HG02885 (cell line): ENCODE data around the gene SEMA3D.

Experiments
- ATAC-seq: cut with Tn5 transposase; IDR thresholded peaks from one replicate; pipeline ENCODE4 v1.9.1; 2021; ENCODE audit warnings: mild to moderate bottlenecking; ENCODE audit not compliant: unreplicated experiment, poor library complexity

SEMA3D gene

DNA sequence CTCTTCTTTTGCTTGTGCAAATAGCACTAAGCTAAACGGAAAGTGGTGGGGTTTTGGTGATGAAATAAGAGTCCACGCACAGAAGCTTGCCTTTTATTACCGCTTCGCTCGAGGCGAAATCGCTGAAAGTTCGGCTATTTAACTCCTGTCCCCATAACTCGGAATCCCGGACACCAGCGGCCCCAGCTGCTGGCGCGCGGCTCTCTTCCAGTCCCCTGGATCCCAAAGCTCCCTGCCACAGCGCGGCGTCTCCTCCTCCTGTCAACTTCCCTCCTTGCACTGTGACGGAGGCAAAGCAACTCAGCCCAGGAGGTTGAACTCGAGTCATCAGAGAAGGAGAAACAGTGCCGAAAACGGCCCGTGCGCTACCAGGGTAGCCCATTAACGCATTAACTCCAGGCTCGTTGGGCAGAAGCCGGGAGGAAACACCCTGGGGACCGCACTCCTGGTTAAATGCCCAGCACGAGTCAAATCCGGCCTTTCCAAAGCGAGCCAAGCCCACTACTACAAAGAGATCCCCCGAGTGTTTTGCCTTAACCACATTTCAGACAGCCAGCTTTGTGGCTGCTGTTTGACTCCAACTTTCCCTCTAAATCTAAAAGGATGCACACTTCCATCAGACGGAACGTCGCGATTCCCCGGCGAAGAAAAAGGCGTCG lies 1.3 kb downstream of the SEMA3D start:
- no peak for ATAC-seq

DNA sequence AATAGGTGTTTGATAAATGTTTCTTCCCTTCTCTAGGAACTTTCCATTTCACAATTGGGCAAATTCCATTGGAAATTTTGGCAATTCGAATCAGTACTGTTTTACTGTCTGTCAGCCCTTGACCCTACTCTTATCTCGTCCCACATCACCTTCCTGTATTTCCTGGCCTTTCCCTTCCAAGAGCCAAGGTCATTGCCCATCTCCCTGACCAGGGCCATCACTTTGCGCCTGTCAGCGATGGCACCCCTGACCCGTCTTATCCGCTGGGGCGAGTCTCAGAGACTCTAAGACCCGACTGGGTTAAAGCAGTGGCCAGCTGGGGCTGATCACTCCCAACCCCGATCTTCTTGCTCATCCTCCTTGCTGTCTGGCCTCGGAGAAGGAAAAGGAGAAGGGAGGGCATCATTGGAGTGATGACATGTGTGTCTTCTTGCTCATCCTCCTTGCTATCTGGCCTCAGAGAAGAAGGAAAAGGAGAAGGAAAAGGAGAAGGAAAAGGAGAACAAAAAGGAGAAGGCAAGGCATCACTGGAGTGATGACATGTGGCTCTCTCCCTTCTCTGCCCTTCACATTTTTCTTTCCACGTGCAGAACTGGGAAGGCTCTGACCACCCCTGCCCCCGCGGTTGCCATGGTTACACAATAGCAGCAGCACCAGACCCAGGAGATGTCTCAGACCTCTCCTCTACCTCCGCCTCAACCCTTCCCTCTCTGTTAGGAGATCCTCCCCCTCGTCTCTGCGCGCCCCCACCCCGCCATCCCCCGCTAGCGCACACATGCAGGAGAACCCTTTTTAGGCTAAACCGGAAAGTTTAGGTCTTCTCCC lies 2.0 kb downstream of the SEMA3D start:
- no peak for ATAC-seq

DNA sequence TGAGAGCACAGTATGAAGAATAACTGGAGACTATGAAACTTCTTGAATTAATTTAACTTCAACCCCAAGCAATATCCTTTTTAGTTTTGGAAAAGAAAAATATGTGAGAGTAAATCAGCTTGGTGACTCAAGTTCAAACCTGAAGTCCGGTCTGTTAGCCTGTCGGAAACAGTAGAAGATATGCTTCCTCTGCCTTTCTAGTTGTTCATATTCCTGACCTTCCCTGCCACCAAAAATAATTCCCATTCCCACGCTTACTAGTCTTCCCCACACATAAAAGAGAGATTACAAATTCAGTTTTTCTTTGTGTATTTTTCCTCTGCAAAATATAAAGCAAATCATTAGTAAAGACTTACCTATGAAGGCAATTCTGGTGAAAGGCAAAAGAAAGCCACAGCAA lies 3.6 kb downstream of the SEMA3D start:
- no peak for ATAC-seq

DNA sequence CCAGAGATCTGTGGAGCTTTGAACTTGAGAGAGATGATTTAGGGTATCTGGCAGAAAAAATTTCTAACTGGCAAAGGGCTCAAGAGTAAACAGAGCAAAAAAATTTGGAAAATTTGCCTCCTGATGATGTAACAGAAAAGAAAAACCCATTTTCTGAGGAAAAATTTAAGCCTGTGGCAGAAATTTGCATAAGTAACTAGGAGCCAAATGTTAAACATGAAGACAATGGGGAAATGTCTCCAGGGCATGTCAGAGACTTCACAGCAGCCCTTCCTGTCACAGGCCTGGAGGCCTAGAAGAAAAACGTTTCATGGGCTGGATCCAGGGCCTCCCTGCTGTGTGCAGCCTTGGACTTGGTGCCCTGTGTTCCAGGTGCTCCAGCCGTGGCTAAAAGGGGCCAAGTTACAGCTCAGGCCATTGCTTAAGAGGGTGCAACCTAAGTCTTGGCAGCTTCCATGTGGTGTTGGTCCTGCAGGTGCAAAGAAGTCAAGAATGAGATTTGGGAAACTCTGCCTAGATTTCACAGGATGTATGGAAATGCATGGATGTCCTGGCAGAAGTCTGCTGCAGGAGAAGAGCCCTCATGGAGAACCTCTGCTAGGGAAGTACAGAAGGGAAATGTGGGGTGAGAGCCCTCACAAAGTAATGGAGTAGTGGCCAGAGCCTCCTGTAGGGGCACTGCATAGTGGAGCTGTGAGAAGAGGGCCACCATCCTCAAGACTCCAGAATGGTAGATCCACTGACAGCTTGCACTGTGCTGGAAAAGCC lies 8.1 kb downstream of the SEMA3D start:
- ATAC-seq, result no peak

DNA sequence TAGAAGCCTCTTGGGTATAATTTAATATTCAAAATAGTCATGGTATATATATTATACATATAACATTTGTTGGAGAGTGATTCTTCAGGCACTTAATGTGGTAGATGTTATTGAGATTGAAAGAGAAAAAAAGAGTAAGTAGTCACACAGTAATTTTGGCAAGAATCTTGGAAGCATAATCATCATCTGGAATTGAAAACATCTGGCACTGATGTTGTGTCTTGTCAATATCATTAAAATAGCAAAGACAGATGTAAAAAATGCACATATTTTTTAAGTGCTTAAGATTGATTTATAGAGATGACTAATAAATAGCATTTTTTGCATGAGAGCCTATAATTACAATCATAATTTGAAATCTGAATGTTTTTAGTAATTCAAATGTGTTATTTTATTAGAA lies 9.5 kb downstream of the SEMA3D start:
- ATAC-seq, result no peak

DNA sequence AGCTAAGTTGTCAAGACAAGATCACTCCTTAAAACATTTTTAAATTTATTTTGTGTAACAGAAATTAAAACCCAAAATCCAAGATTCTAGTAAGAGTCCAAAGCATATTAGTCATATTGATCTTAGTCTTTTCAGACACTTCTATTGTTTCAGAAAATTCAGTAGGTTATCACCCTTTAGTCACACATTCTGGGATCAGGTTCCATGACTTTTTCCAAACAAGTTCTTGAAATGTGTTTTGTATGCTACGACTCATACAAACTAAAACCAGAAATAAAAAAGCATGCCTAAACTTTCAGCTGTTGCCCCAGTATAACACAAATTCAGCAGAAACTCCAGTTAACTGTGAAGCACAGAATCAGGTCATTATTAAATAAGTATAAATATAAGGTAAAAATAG lies 10.7 kb downstream of the SEMA3D start:
- no peak for ATAC-seq

DNA sequence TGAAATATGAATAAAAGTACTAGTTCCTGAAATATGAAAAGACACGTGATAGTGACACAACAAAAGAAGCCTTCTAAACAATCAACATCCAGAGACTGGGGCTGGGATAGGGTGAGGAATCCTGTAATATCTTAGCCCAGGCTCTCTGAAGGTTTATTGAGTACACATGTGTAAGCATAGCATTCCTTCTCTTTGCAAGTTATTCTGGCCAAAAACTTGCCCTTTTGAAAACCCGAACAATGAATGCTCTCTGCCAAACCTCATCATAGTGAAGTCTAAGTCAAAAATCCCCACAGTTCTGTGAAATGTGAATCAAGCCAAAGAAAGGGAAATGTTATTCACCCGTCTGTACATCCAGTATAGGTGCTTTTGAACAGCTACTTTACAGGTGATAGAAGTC lies 11.6 kb downstream of the SEMA3D start:
- no peak for ATAC-seq

DNA sequence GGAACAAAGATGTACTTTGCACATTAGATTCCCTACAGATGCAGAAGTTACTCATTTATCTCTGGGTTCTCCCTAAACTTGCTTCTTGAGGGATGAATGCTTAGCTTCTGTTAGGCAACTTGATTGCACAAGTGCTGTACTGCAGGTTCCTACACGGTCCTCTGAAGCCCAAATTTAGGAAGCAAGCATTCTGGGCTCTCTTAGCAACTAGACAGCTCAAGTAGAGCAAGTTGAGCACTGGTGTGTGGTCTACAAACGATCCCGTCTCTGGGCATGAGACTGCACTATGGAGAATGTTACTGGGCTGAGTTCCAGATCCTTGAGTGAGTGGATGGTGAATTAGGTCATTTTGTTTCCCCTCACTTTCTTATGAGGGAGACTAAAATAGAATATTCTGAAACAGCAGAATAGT lies 14.3 kb downstream of the SEMA3D start:
- no peak for ATAC-seq

DNA sequence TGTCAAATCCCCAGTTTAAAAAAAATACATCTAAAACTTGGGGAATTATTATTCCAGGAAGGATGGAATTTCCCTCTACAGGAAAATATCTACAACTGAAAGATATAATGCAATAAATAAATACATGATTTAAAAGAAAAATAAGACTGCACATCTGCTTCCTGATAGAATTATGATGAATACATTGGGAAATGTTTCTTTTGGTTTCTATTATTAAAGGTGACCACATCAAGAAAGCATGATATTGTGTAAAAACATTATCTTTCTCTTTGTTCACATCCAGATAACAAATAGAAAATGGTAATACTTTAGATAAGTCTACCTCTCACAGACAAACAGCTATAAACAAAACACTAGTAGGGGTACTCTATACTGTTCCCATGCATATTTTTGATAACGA lies 19.2 kb downstream of the SEMA3D start:
- ATAC-seq, result no peak

DNA sequence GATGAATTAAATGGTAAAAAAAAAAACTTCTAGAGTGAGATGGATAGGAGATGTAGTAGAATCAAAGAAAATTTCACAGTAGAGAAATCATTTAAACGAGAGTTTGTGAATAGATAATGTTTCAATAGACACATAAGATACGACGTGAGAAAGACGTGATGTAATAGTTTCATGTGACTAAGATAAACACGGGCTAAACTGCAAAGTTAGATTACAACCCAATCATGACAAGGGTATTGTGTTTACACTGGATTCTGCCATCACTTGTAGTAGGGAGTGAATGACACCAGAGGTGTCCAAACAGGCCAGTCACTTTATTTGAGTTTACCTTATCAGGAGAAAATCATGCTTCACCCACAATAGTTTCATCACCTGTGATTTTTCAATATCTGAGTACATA lies 21.6 kb downstream of the SEMA3D start:
- ATAC-seq, result no peak

DNA sequence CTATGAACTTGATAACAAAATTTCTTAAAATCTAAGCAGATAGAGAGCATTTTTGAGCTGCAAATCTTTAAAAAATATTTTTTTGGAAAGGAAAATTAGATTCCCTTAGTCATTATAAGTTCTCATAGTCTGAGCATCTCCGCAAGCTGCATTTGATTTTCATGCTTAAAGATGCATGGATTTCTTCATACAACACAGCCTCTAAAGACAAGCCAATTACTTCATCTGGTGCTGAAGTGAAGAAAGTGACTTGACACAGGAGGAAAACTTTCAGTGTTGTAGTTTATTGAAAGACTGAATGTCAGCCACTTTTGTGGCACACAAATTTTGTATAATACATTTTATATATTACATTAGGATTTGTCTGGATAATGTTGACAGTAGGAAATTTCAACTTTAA lies 22.5 kb downstream of the SEMA3D start:
- no peak for ATAC-seq

DNA sequence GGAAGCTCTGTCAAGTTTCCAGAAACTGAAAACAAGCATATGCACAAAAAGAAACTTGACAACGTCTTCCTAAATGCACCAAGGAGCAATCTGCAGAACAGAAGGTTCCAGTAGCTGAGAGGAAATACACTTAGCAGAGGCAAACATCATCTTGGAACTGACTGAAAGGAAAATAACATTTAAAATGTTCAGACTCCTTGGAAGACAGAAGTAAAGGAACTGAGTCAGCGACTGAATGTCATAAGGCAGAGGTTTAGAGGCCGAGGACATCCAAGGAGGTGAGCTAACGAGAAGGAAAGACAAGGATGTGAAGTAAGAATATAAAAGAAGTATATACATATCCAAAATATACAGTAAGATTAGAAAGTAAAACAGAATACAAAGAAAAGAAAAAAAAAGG lies 24.1 kb downstream of the SEMA3D start:
- no peak for ATAC-seq

DNA sequence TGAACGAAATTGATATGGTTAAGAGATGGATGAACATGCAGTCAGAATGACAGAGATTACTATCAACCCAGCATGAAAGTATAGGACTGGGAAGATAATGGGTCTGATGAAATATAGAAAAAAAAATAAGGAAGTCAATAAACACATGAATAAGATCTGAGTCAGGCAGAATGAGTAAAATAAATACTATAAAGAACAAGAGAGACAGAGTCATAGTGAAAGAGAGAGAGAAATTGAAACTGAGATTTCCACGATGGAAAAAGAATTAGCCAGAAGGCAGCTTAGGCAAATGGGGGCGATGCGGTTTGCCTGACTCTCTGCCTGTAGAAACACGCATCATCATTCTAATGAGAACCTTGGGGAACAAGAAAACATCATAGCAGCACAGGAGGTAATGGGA lies 26.6 kb downstream of the SEMA3D start:
- peak; percentile 88 for ATAC-seq

DNA sequence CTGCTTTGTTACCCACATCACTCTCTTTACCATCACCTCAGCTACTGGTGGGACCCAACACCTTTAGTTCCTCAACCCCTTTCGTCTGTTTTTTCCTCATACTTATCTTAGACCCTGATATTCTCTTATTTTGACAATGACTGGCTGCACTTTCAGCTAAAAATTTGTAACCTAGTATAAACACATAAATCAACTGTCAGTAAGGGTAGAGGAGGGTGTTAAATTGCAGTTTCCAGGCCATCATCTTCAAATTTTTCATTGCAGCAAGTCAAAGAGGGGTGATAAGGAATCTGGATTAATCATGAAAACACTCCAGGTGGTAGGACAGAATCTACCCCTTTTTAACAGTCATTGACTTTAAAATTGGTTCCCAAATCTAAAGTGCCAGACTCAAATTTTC lies 27.9 kb downstream of the SEMA3D start:
- ATAC-seq, result no peak

DNA sequence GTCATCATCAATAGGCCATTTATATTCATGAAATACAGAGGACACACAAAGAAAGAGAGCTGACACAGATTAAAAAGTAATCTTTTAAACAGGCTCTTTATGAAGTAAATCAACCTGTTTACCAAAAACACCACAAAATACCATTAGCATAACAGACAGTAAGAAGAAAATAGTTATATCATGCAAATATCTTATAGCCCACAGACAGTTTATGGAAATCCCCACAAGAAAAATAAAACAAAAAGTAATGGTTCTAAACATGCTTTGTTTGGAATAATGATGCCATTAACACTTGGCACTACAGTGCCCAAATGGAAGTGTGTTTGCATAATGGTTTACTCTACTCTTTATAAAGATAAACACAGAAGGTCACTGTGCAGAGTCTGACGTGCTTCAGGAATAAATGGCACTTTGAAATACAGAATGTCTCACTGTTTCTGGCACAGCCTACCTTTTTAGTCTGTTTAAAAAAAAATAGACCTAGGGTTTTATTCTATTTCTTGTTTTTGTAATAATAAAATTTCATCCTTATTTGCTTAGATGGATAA lies 30.1 kb downstream of the SEMA3D start:
- ATAC-seq, result no peak

DNA sequence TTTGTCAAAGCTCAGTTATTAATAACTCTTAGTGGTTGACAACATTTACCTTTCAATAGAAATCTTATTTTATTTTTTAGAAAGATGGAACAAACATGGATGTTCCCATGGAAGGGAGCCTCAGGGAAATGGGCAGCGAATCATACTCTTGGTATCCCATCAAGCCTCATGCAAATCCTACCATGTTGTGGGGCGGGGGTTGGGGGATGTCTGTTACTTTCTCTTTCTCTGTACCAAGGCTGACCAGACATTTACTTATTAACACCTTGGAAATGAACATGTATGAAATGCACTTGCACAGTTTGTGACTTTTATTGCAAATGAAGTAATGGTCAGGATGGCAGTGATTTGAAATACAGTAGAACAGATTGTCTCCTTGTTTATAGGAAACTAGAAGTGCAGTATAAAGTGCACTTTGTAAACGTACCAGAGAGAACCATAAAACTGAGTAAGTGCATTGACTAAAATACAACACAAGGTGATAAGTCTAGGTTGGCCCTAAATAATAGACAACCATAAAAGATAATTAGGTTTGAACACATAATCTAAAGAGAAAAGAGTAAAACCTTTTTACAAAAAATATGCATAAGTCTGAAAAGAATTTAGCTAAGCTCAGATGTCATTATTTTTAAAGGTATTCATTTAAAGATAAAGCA lies 32.4 kb downstream of the SEMA3D start:
- ATAC-seq, result no peak

DNA sequence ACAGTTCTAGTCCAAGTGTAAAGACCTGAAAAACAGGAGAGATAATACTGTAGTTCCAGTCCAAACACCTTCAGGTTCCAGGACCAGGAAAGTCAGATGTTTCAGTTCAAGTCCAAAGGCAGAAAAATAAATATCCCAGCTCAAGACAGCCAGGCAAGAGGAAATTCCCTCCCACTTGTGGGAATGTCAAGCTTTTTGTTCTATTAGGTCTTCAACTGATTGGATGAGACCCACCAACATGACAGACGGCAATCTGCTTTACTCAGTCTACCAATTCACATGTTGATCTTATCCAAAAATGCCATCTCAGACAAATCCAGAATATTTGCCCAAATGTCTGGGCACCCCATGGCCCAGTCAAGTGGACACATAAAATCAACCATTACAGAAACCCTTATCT lies 33.1 kb downstream of the SEMA3D start:
- no peak for ATAC-seq

DNA sequence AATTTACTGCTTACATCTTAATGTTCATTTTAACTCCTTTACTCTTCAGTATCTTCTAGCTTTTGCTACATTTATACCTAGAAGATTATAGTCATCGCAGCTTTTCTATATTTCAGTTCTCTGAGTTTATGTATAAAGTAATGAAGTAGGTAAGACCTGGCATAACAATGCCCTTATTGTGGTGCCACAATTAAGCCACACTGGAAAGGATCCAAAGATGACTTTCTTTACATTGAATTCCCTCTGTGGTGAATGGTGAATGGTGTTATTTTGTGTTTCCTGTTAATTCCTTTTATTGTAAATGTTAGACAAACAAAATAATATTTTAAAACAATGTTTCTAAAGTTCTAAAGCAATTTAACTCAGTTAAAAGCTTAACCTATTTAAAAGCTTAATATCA lies 36.2 kb downstream of the SEMA3D start:
- no peak for ATAC-seq

DNA sequence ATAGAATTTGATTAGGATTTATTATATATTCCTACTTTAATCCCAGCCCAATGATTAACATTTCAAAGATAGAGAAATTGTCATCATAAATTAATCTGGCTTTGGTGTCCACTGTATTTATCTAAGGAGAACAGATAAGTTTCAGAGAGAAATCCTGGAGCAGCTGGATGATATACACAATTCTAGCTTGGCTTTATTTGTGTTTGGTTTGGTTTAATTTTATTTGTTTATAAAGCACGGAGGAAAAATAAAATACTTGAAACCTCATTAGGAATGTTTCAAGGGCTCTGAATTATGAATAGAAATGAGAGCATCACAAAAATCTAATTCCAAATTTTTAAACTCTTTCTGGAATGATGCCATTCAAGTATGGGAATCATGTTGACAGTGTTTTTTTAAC lies 42.1 kb downstream of the SEMA3D start:
- no peak for ATAC-seq

DNA sequence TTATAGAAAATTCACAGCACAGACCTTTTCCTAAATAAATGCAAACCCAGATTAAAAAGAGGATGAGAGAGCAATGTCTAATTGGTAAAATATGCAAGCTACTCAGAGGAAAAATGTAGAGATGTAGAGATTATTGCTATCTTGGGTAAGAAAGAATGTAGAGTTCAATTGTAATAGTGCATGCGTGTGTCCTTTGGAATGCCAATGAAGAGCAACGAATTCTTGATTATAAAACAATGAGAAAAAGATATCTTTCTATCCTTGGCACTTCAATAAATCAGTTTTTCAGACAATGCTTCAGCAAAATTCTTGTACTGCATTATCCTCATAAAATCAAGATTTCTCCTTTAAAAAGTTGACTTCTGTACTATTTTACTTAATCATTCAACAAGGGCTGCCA lies 50.9 kb downstream of the SEMA3D start:
- no peak for ATAC-seq

DNA sequence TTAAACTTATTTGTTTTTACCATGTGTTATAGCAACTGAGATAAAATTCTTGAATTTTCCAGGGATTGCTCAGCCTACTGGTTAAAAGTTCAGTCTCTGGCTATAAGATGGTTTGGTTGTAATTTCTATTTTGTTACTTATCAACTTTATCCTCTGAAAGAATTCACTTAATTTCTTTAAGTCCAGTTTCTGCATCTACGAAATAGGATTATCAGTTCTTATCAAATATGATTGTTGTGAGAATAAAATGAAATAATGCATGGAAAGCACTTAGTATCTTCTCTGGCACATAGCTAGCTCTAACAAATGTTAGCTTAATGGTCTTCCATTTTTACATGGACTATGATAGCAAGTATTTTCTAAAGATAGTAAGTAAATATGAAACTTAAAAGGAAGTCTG lies 53.3 kb downstream of the SEMA3D start:
- no peak for ATAC-seq
